PC-3 (cell line): Measurements from ENCODE around the gene MAD1L1. TPM values are rescaled to one million over a fixed set of nuclear protein-coding genes. Genes with fewer than 3 reads are reported as not detected.

ENCODE experiments used
- ATAC-seq: fragments of 200-7000 bp; cut with Tn5 transposase; 2 replicates; pipeline ENCODE4 v1.9.1; 2020; ENCODE audit warnings: mild to moderate bottlenecking, moderate library complexity
- BruUV-seq: library from RNA; stranded (reverse); fragments of 400-500 nt; replicated peaks from 2 replicates; lab custom pipeline; 2021; lab: Mats Ljungman, UMichigan
- CTCF ChIA-PET: fragments of 300-600 bp; sonication (Branson Sonifier 250); formaldehyde crosslinking; loops from one replicate; lab custom pipeline; 2022; ENCODE audit warnings: antibody characterized with exemption; lab: Charles Lee
- POLR2A ChIA-PET: fragments of 300-600 bp; sonication (Branson Sonifier 250); formaldehyde crosslinking; loops from one replicate; lab custom pipeline; 2022; ENCODE audit warnings: antibody characterized with exemption; ENCODE audit not compliant: unreplicated experiment; lab: Charles Lee
- DNase-seq: peaks from one replicate; pipeline ENCODE4 v3.0.0-alpha.2; 2015
- H2AFZ ChIP-seq: fragments of 300-600 bp; sonication (generic); 2 replicates; pipeline ENCODE4 v1.6.0; 2016; ENCODE audit warnings: antibody characterized with exemption, low read length
- H3F3A ChIP-seq: fragments of 300-600 bp; sonication (generic); one replicate; pipeline ENCODE4 v1.6.0; 2017; ENCODE audit warnings: antibody characterized with exemption, low read length, control low read depth, mild to moderate bottlenecking; ENCODE audit not compliant: unreplicated experiment
- H3K27ac ChIP-seq: fragments of 300-600 bp; sonication (generic); 2 replicates; pipeline ENCODE4 v1.5.1; 2016; ENCODE audit warnings: mild to moderate bottlenecking, low read length
- H3K27me3 ChIP-seq: fragments of 300-600 bp; sonication (generic); 2 replicates; pipeline ENCODE4 v1.6.1; 2016; ENCODE audit warnings: low read length, mixed read lengths
- H3K36me3 ChIP-seq: fragments of 300-600 bp; sonication (generic); 2 replicates; pipeline ENCODE4 v1.6.1; 2016; ENCODE audit warnings: low read depth, mixed run types, low read length, mixed read lengths
- H3K4me1 ChIP-seq: fragments of 300-600 bp; sonication (generic); 2 replicates; pipeline ENCODE4 v1.5.1; 2016; ENCODE audit warnings: low read length; ENCODE audit not compliant: insufficient read depth
- H3K4me2 ChIP-seq: fragments of 300-600 bp; sonication (generic); 2 replicates; pipeline ENCODE4 v1.6.0; 2016; ENCODE audit warnings: low read length
- H3K4me3 ChIP-seq: fragments of 300-600 bp; sonication (generic); 2 replicates; pipeline ENCODE4 v1.5.1; 2016; ENCODE audit warnings: mild to moderate bottlenecking, low read length, mixed read lengths
- H3K79me2 ChIP-seq: fragments of 300-600 bp; sonication (generic); 2 replicates; pipeline ENCODE4 v1.6.1; 2017; ENCODE audit warnings: low read length, mixed read lengths
- H3K9ac ChIP-seq: fragments of 300-600 bp; sonication (generic); 2 replicates; pipeline ENCODE4 v1.6.0; 2016; ENCODE audit warnings: mild to moderate bottlenecking, low read length
- H3K9me2 ChIP-seq: fragments of 300-600 bp; sonication (generic); replicated peaks from 2 replicates; pipeline ENCODE4 v1.6.1; 2016; ENCODE audit warnings: mixed run types, low read length, mixed read lengths
- H3K9me3 ChIP-seq: fragments of 300-600 bp; sonication (generic); 2 replicates; pipeline ENCODE4 v1.6.1; 2016; ENCODE audit warnings: low read length, mixed read lengths
- H4K20me1 ChIP-seq: fragments of 300-600 bp; sonication (generic); 2 replicates; pipeline ENCODE4 v1.6.1; 2016; ENCODE audit warnings: low read length, mixed read lengths
- CTCF ChIP-seq: fragments of 300-600 bp; sonication (generic); conservative IDR thresholded peaks from 2 replicates; pipeline ENCODE4 v1.5.1; 2017; ENCODE audit warnings: antibody characterized with exemption, low read depth, mild to moderate bottlenecking, low read length
- EZH2 ChIP-seq: fragments of 300-600 bp; sonication (generic); IDR thresholded peaks from one replicate; pipeline ENCODE4 v1.6.1; 2017; ENCODE audit warnings: antibody characterized with exemption, mild to moderate bottlenecking, low read length; ENCODE audit not compliant: unreplicated experiment
- EZH2phosphoT487 ChIP-seq: fragments of 300-600 bp; sonication (generic); IDR thresholded peaks from 2 replicates; pipeline ENCODE4 v1.6.1; 2018; ENCODE audit warnings: mild to moderate bottlenecking, antibody characterized with exemption, low read length, borderline replicate concordance
- intact Hi-C: fragments of 100-400 bp; cut with micrococcal nuclease; formaldehyde crosslinking; loops from 2 replicates; pipeline ENCODE4 v1.9.0; 2023
- total RNA-seq: library from RNA; depleted of rRNA; stranded (reverse); fragments of >200 nt; gene quantifications from 2 replicates; pipeline ENCODE4 v1.2.3, GENCODE V29; 2014

The MAD1L1 gene
- total RNA-seq, 1 experiment from 2014 or later: 88.4 TPM

GRCh38 chr7:2139004-2139699 lies 93.6 kb downstream of the MAD1L1 start:
- Histone ChIP-seq H2AFZ (no peak overlapping the region), H3K9me3 (no peaks in the 10 kb centered on the region), H3K9me2 (no peaks in the 10 kb centered on the region), H3K79me2 (no peaks in the 10 kb centered on the region), H3K36me3 (peaks cover 8% of the 10 kb centered on the region; the same call in 1 of the 2 replicates), H3K4me1 (peaks cover 8% of the 10 kb centered on the region; the same call in 1 of the 2 replicates), H3K27me3 (no peaks in the 10 kb centered on the region), H3K9ac (no peak overlapping the region), H3K4me2 (no peak overlapping the region), H4K20me1 (no peaks in the 10 kb centered on the region), H3K27ac (no peak overlapping the region), H3K4me3 (no peak overlapping the region), H3F3A (no peaks in the 10 kb centered on the region)
- BruUV-seq: no TSS peak
- ChIA-PET CTCF (no interaction called here), POLR2A (no interaction called here)
- DNase-seq (no peak), ATAC-seq (no peak)
- TF ChIP-seq EZH2 (no peak), EZH2phosphoT487 (no peak), CTCF (no peak)
- intact Hi-C loops: no loop called here

- ATAC-seq (no peak), DNase-seq (no peak)
- no peaks in the 10 kb centered on the region for H3K9me2 ChIP-seq
- H3K4me1 ChIP-seq: peaks cover 8% of the 10 kb centered on the region; the same call in 1 of the 2 replicates
- no TSS peak for BruUV-seq
- H3K27ac ChIP-seq: no peak overlapping the region
- intact Hi-C loops: no loop called here
- no peaks in the 10 kb centered on the region for H3K9me3 ChIP-seq
- TF ChIP-seq CTCF (no peak), EZH2 (no peak), EZH2phosphoT487 (no peak)
- no peak overlapping the region for H2AFZ ChIP-seq
- H3K36me3 ChIP-seq: peaks cover 8% of the 10 kb centered on the region; the same call in 1 of the 2 replicates
- CTCF ChIA-PET: no interaction called here
- H3K9ac ChIP-seq: no peak overlapping the region
- H3K4me3 ChIP-seq: no peak overlapping the region
- H4K20me1 ChIP-seq: no peaks in the 10 kb centered on the region
- H3K79me2 ChIP-seq: no peaks in the 10 kb centered on the region
- H3K4me2 ChIP-seq: no peak overlapping the region
- H3K27me3 ChIP-seq: no peaks in the 10 kb centered on the region
- POLR2A ChIA-PET: no interaction called here
- H3F3A ChIP-seq: no peaks in the 10 kb centered on the region
These were observed 94.5 kb downstream of the MAD1L1 start for GRCh38 chr7:2138146-2138765.

- DNase-seq (peak; percentile 73), ATAC-seq (peak; percentile 46; the same call in 1 of the 2 replicates)
- ChIA-PET CTCF (no interaction called here), POLR2A (no interaction called here)
- Histone ChIP-seq H3K4me3 (no peak overlapping the region), H2AFZ (no peak overlapping the region), H3K4me1 (peaks cover 8% of the 10 kb centered on the region; the same call in 1 of the 2 replicates), H3K36me3 (peaks cover 8% of the 10 kb centered on the region; the same call in 1 of the 2 replicates), H3K9me2 (no peaks in the 10 kb centered on the region), H3K9ac (no peak overlapping the region), H3K27me3 (no peaks in the 10 kb centered on the region), H4K20me1 (no peaks in the 10 kb centered on the region), H3K79me2 (no peaks in the 10 kb centered on the region), H3K9me3 (no peaks in the 10 kb centered on the region), H3K4me2 (no peak overlapping the region; the same call in 1 of the 2 replicates), H3K27ac (no peak overlapping the region), H3F3A (no peaks in the 10 kb centered on the region)
- intact Hi-C loops: no loop called here
- TF ChIP-seq CTCF: no peak
- no peak for TF ChIP-seq EZH2
- TF ChIP-seq EZH2phosphoT487: no peak
- BruUV-seq: no TSS peak
These were observed 98.0 kb downstream of the MAD1L1 start for GRCh38 chr7:2134740-2135139.
